Ovary (tissue), 9 donors: Measurements from ENCODE around the gene CTRB1. TPM values are rescaled to one million over a fixed set of nuclear protein-coding genes. Genes with fewer than 3 reads are reported as not detected.
A peak's percentile ranks its signal among the peaks of the same experiment; 100 is the strongest.

ENCODE experiments used
- DNase-seq, 5 donors: peaks; one replicate each; pipeline ENCODE4 v3.0.0-alpha.2; 2019 to 2020
- H3K27ac ChIP-seq, 2 donors: fragments of 200-600 bp; one replicate each; pipeline versions ENCODE4 v1.5.1 to v1.8.0; 2019 to 2022
- H3K27me3 ChIP-seq: fragments of 200-600 bp; one replicate; pipeline ENCODE4 v1.8.0; 2022
- H3K36me3 ChIP-seq: fragments of 200-600 bp; sonication (generic); one replicate; pipeline ENCODE4 v1.5.1; 2019
- H3K4me1 ChIP-seq: one replicate; pipeline ENCODE4 v1.8.1; 2013; ENCODE audit warnings: mild to moderate bottlenecking, moderate library complexity; ENCODE audit not compliant: insufficient read depth
- H3K4me3 ChIP-seq: fragments of 200-600 bp; sonication (generic); one replicate; pipeline ENCODE4 v1.5.1; 2017
- H3K9me3 ChIP-seq, 2 donors: fragments of 200-600 bp in 1 of 2; sonication (generic) in 1 of 2; one replicate each; pipeline versions ENCODE4 v1.5.1 to v1.8.1; 2013 to 2019; ENCODE audit warnings: mild to moderate bottlenecking in 1 of 2, moderate library complexity in 1 of 2
- CTCF ChIP-seq, 3 donors: fragments of 450-650 bp in 2 of 3; fragments of 200-600 bp in 1 of 3; IDR thresholded peaks; one replicate each; pipeline versions ENCODE4 v1.5.1 to v1.8.0; 2016 to 2022; ENCODE audit warnings: antibody characterized with exemption in 3 of 3, mild to moderate bottlenecking in 1 of 3
- EP300 ChIP-seq: sonication (generic); formaldehyde crosslinking; IDR thresholded peaks from one replicate; pipeline ENCODE4 v1.6.1; 2017; ENCODE audit warnings: antibody characterized with exemption
- POLR2A ChIP-seq: fragments of 450-650 bp; IDR thresholded peaks from one replicate; pipeline ENCODE4 v1.6.1; 2017; ENCODE audit warnings: antibody characterized with exemption, mild to moderate bottlenecking, moderate library complexity
- WGBS, 3 donors: extraction: QIAGEN DNeasy Blood & Tissue Kit in 1 of 3; methylation state at CpG; one replicate each; pipeline versions ENCODE4 v1.1.5 to v1.1.7; 2013 to 2017; 5-methylcytosine and 5-hydroxymethylcytosine counted together
- intact Hi-C, 4 donors: fragments of 100-400 bp; cut with DNase I; formaldehyde crosslinking; loops; one replicate each; pipeline versions ENCODE4 v1.11.0 to v1.15.1; 2022 to 2023
- polyA plus RNA-seq, 2 donors: library from polyadenylated mRNA; stranded (reverse); fragments of 200-250 nt in 1 of 2; fragments of 350-450 nt in 1 of 2; fragmentation: Illumina TruSeq in 1 of 2; extraction: RNeasy Lipid Tissue Mini Kit (QIAGEN cat#74804) in 1 of 2; gene quantifications; one replicate each; pipeline ENCODE4 v1.2.3, GENCODE V29; 2013 to 2014
- total RNA-seq, 7 donors: library from RNA; depleted of rRNA in 2 of 7; stranded (reverse); fragments of >200 nt in 2 of 7; fragmentation: NEBNext Ultra II Directional in 3 of 7; extraction: Animal tissue kit (Norgen Biotek cat#: 25700) in 3 of 7; gene quantifications; one replicate each; pipeline versions ENCODE4 v1.1.0 to v1.2.4, GENCODE V29; 2016 to 2023
- donor health status: DM: no; HTN: no; CAD: no; lungs with moderate emphysema.
- donor health status: DM: no; HTN: no; CAD: no.
- donor health status: Bipolar disorder and iron deficiency.
- donor health status: DM: yes; HTN: yes; CAD: no.
- donor health status: DM: no; HTN: no; CAD: no.
- donor health status: DM: yes; HTN: yes; CAD: no.

CTRB1 gene
- total and polyA plus RNA-seq, 9 donors, result 0.67 to 14.7 (median 3.1) TPM; not detected in 4

GRCh38 chr16:75250089-75250808, 31.5 kb downstream of the CTRB1 start:
- Histone ChIP-seq H3K36me3 (no peaks in the 10 kb centered on the region), H3K27me3 (no peaks in the 10 kb centered on the region), H3K4me1 (peaks cover 42% of the 10 kb centered on the region), H3K4me3 (peak overlapping the region; percentile 68), H3K9me3 (no peaks in the 10 kb centered on the region), H3K27ac (peak overlapping the region; percentile 34 to 53)
- intact Hi-C loops, result no loop called here
- peak in 4 of 5 donors; percentile 20 to 52 (median 45) for DNase-seq
- TF ChIP-seq POLR2A (no peak), EP300 (no peak), CTCF (IDR thresholded peaks at IDR 0.05) (no peak)
- WGBS, 3 donors, result 7% methylated on average over 29 of the region's 29 CpGs

- H3K4me3 ChIP-seq, result peak overlapping the region; percentile 68
- intact Hi-C loops, result no loop called here
- no peaks in the 10 kb centered on the region for H3K9me3 ChIP-seq
- 0 to 1% (median 0%) methylated on average over 7 to 59 of the region's 59 CpGs for WGBS, 3 donors
- TF ChIP-seq EP300 (no peak), CTCF (IDR thresholded peaks at IDR 0.05) (no peak)
- H3K27ac ChIP-seq, result peak overlapping the region; percentile 34 to 53
- peak in 4 of 5 donors; percentile 30 to 62 (median 57) for DNase-seq
- H3K4me1 ChIP-seq, result peaks cover 41% of the 10 kb centered on the region
- no peaks in the 10 kb centered on the region for H3K27me3 ChIP-seq
- H3K36me3 ChIP-seq, result no peaks in the 10 kb centered on the region
Measured at GRCh38 chr16:75250809-75251279, 32.1 kb downstream of the CTRB1 start.

GRCh38 chr16:75251280-75252048, 32.7 kb downstream of the CTRB1 start, which contains the start of gene BCAR1:
TSS of gene BCAR1 (minus strand) at chr16:75251624. CDS start at chr16:75251482, 142 bp downstream.
- no peaks in the 10 kb centered on the region for H3K27me3 ChIP-seq
- peak within 1 kb of the TSS; percentile 68 for H3K4me3 ChIP-seq
- peak within 1 kb of the TSS; percentile 45 to 53 for H3K27ac ChIP-seq
- H3K36me3 ChIP-seq, result no peaks in the 10 kb centered on the region
- intact Hi-C loops, result no loop called here
- DNase-seq, result peak; percentile 85 to 90 (median 88)
- TF ChIP-seq CTCF (IDR thresholded peaks at IDR 0.05) (peak in 1 of 3 donors; percentile 25), EP300 (no peak), POLR2A (peak; percentile 15)
- H3K4me1 ChIP-seq, result peaks cover 42% of the 10 kb centered on the region
- WGBS, 3 donors, result 1 to 3% (median 2%) methylated on average over 42 to 84 of the region's 84 CpGs
- no peaks in the 10 kb centered on the region for H3K9me3 ChIP-seq

GRCh38 chr16:75252049-75252864, 33.5 kb downstream of the CTRB1 start:
- peak overlapping the region; percentile 45 for H3K27ac ChIP-seq
- H3K4me1 ChIP-seq, result peaks cover 45% of the 10 kb centered on the region
- no peaks in the 10 kb centered on the region for H3K27me3 ChIP-seq
- H3K4me3 ChIP-seq, result peak overlapping the region; percentile 68
- DNase-seq, result peak in 4 of 5 donors; percentile 20 to 52 (median 38)
- no peaks in the 10 kb centered on the region for H3K36me3 ChIP-seq
- TF ChIP-seq POLR2A, result no peak
- TF ChIP-seq CTCF (IDR thresholded peaks at IDR 0.05), result no peak
- no peak for TF ChIP-seq EP300
- H3K9me3 ChIP-seq, result no peaks in the 10 kb centered on the region
- 50 to 56% (median 56%) methylated on average over 24 of the region's 24 CpGs for WGBS, 3 donors
- intact Hi-C loops, result no loop called here
